Mesendoderm (in vitro differentiated cells): Measurements from ENCODE around the gene DNAH3.

Experiments
- DNase-seq: peaks from one replicate; pipeline ENCODE4 v3.0.0; 2013
- H2AK5ac ChIP-seq: 2 replicates; pipeline ENCODE4 v1.6.1; 2013; ENCODE audit warnings: low read length, inconsistent platforms
- H2BK120ac ChIP-seq: 2 replicates; pipeline ENCODE4 v1.6.1; 2013; ENCODE audit warnings: low read depth, mild to moderate bottlenecking, low read length, moderate library complexity, mixed read lengths
- H2BK15ac ChIP-seq: replicated peaks from 2 replicates; pipeline ENCODE4 v1.6.1; 2013; ENCODE audit warnings: low read depth, mild to moderate bottlenecking, moderate library complexity
- H2BK5ac ChIP-seq: 2 replicates; pipeline ENCODE4 v1.6.1; 2013; ENCODE audit warnings: low read length, inconsistent platforms
- H3K18ac ChIP-seq: 2 replicates; pipeline ENCODE4 v1.6.1; 2013; ENCODE audit warnings: mild to moderate bottlenecking, low read length, mixed read lengths
- H3K23ac ChIP-seq: one replicate; pipeline ENCODE4 v1.6.1; 2013; ENCODE audit warnings: low read length
- H3K27ac ChIP-seq: 2 replicates; pipeline ENCODE4 v1.5.1; 2013; ENCODE audit warnings: low read depth, mild to moderate bottlenecking, inconsistent platforms, low read length, moderate library complexity
- H3K27me3 ChIP-seq: 2 replicates; pipeline ENCODE4 v1.6.1; 2013; ENCODE audit warnings: low read length, control low read depth, mild to moderate bottlenecking, inconsistent platforms; ENCODE audit not compliant: insufficient read depth, poor library complexity
- H3K36me3 ChIP-seq: 2 replicates; pipeline ENCODE4 v1.6.1; 2013; ENCODE audit warnings: low read length, inconsistent platforms; ENCODE audit not compliant: control insufficient read depth, insufficient read depth
- H3K4ac ChIP-seq: one replicate; pipeline ENCODE4 v1.6.1; 2013; ENCODE audit warnings: low read depth, mild to moderate bottlenecking, low read length, moderate library complexity
- H3K4me1 ChIP-seq: 2 replicates; pipeline ENCODE4 v1.6.1; 2013; ENCODE audit warnings: low read depth, low read length, inconsistent platforms; ENCODE audit not compliant: control insufficient read depth
- H3K4me2 ChIP-seq: 2 replicates; pipeline ENCODE4 v1.6.1; 2013; ENCODE audit warnings: low read length
- H3K4me3 ChIP-seq: 2 replicates; pipeline ENCODE4 v1.5.1; 2013; ENCODE audit warnings: mild to moderate bottlenecking, low read length
- H3K56ac ChIP-seq: one replicate; pipeline ENCODE4 v1.6.1; 2013; ENCODE audit warnings: low read length
- H3K79me1 ChIP-seq: 2 replicates; pipeline ENCODE4 v1.6.1; 2013; ENCODE audit warnings: low read length, inconsistent platforms
- H3K79me2 ChIP-seq: 2 replicates; pipeline ENCODE4 v1.6.1; 2013; ENCODE audit warnings: mild to moderate bottlenecking, low read length; ENCODE audit not compliant: control insufficient read depth, insufficient read depth
- H3K9ac ChIP-seq: 2 replicates; pipeline ENCODE4 v1.6.1; 2013; ENCODE audit warnings: low read length, inconsistent platforms
- H4K5ac ChIP-seq: one replicate; pipeline ENCODE4 v1.6.1; 2013; ENCODE audit warnings: low read length
- H4K8ac ChIP-seq: one replicate; pipeline ENCODE4 v1.6.1; 2013; ENCODE audit warnings: low read depth, mild to moderate bottlenecking, control low read depth, low read length, moderate library complexity
- WGBS: extraction: QIAGEN DNeasy Blood & Tissue Kit; methylation state at CpG from one replicate; pipeline ENCODE4 v1.1.7; 2013; ENCODE audit warnings: low lambda C conversion rate, missing lambda C conversion rate; ENCODE audit not compliant: insufficient coverage; ENCODE audit errors: extremely low coverage; 5-methylcytosine and 5-hydroxymethylcytosine counted together

Gene DNAH3

GRCh38 chr16:21075252-21075651 is 75.4 kb downstream of the DNAH3 start:
- H3K4ac ChIP-seq = no peak overlapping the region

DNA sequence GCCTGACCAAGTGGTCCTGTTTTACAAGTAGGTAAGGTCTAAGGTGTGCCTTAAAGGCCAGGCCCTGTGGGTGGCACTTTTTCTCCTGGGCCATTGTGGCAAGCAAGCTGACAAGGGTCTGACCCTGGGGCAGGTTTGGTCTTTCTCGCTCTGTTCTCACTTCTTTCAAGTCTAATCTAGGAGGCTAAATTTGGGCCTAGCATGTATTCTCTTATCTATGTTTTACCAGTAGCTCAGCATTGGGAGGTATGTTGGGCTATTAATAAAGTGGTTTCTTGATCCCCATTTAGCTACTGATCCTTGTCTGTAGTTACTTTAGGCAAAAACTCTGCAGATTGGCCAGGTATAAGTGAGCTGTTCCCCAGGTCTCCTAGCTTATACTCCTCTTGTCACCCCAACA is 77.7 kb downstream of the DNAH3 start:
- no peaks in the 10 kb centered on the region for H3K79me1 ChIP-seq
- H2BK15ac ChIP-seq = no peak overlapping the region
- H4K8ac ChIP-seq = no peak overlapping the region
- no peak overlapping the region for H3K23ac ChIP-seq
- H3K4me2 ChIP-seq = no peak overlapping the region
- H3K9ac ChIP-seq = no peak overlapping the region
- H3K4ac ChIP-seq = no peak overlapping the region
- H3K56ac ChIP-seq = no peak overlapping the region
- WGBS = no CpG with 5 or more reads among the region's 1 CpG
- no peak overlapping the region for H3K4me3 ChIP-seq
- H3K4me1 ChIP-seq = no peaks in the 10 kb centered on the region
- H2AK5ac ChIP-seq = no peak overlapping the region
- H2BK120ac ChIP-seq = no peak overlapping the region
- no peaks in the 10 kb centered on the region for H3K36me3 ChIP-seq
- no peak overlapping the region for H4K5ac ChIP-seq
- no peaks in the 10 kb centered on the region for H3K27me3 ChIP-seq
- no peak overlapping the region for H2BK5ac ChIP-seq
- DNase-seq = no peak
- no peak overlapping the region for H3K27ac ChIP-seq
- no peaks in the 10 kb centered on the region for H3K79me2 ChIP-seq
- no peak overlapping the region for H3K18ac ChIP-seq

More at GRCh38 chr16:21075252-21075651, 75.4 kb downstream of the DNAH3 start:
- no peak overlapping the region for H3K27ac ChIP-seq
- H3K79me2 ChIP-seq = no peaks in the 10 kb centered on the region
- no CpG with 5 or more reads among the region's 7 CpGs for WGBS
- H2AK5ac ChIP-seq = no peak overlapping the region
- no peaks in the 10 kb centered on the region for H3K79me1 ChIP-seq
- no peak for DNase-seq
- no peak overlapping the region for H2BK120ac ChIP-seq
- H4K8ac ChIP-seq = no peak overlapping the region
- H2BK5ac ChIP-seq = no peak overlapping the region
- H3K56ac ChIP-seq = no peak overlapping the region
- H3K9ac ChIP-seq = no peak overlapping the region
- H3K36me3 ChIP-seq = no peaks in the 10 kb centered on the region
- H3K4me1 ChIP-seq = no peaks in the 10 kb centered on the region
- no peak overlapping the region for H3K4me2 ChIP-seq
- no peak overlapping the region for H4K5ac ChIP-seq
- H3K27me3 ChIP-seq = no peaks in the 10 kb centered on the region
- no peak overlapping the region for H3K4me3 ChIP-seq
- no peak overlapping the region for H3K18ac ChIP-seq
- no peak overlapping the region for H2BK15ac ChIP-seq
- H3K23ac ChIP-seq = no peak overlapping the region

DNA sequence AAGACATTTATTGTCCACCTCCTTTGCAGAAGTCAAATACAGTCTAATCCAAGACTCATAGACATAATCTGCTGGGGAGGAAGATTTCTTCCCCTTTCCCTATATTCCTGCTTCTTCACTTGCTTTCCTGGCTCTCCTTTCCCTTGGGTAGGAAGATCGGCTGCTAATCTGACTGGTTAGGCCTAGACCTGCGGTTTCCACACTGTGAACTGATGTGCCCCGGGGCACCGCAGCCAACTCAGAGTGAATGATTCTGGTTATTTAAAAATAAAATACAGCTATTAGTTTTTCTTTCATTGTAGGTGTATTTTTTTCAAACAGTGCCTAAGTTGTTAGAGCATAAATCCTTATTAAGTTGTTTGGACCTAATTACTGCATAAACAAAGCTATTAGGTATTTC is 78.9 kb downstream of the DNAH3 start:
- Histone ChIP-seq H2BK5ac (no peak overlapping the region), H3K79me2 (no peaks in the 10 kb centered on the region), H2AK5ac (no peak overlapping the region), H3K4me2 (no peak overlapping the region), H2BK15ac (no peak overlapping the region), H3K18ac (no peak overlapping the region), H3K27me3 (no peaks in the 10 kb centered on the region), H4K8ac (no peak overlapping the region), H3K27ac (no peak overlapping the region), H3K4me1 (no peaks in the 10 kb centered on the region), H4K5ac (no peak overlapping the region), H3K23ac (no peak overlapping the region), H3K9ac (no peak overlapping the region), H2BK120ac (no peak overlapping the region), H3K79me1 (no peaks in the 10 kb centered on the region), H3K36me3 (no peaks in the 10 kb centered on the region), H3K56ac (no peak overlapping the region), H3K4me3 (no peak overlapping the region), H3K4ac (no peak overlapping the region)
- DNase-seq = no peak
- WGBS = no CpG with 5 or more reads among the region's 4 CpGs

DNA sequence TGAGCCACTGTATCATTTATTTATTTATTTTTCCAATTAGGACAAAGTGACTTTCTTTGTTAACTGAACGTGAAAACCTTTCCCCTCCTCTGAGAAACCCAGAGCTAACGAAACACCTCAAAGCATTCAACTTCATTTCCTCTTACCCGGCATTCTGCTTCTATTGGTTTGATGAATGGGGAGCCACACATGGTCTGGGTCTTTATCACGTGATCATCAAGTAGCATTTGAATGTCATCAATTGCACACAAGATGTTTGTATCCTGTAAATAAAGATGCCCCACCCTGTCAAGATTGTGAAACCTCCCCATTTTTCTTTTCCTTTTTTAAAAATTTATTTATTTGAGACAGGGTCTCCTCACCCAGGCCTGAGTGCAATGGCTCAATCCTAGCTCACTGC is 80.1 kb downstream of the DNAH3 start:
- no peaks in the 10 kb centered on the region for H3K36me3 ChIP-seq
- H3K27ac ChIP-seq = no peak overlapping the region
- no peak overlapping the region for H3K4me2 ChIP-seq
- no CpG with 5 or more reads among the region's 4 CpGs for WGBS
- H3K23ac ChIP-seq = no peak overlapping the region
- H3K4me1 ChIP-seq = no peaks in the 10 kb centered on the region
- no peaks in the 10 kb centered on the region for H3K27me3 ChIP-seq
- no peaks in the 10 kb centered on the region for H3K79me2 ChIP-seq
- H3K9ac ChIP-seq = no peak overlapping the region
- no peak overlapping the region for H3K56ac ChIP-seq
- no peak overlapping the region for H3K4me3 ChIP-seq
- H3K18ac ChIP-seq = no peak overlapping the region
- no peak overlapping the region for H2BK120ac ChIP-seq
- H4K8ac ChIP-seq = no peak overlapping the region
- no peak for DNase-seq
- no peak overlapping the region for H4K5ac ChIP-seq
- no peak overlapping the region for H2BK5ac ChIP-seq
- no peak overlapping the region for H2BK15ac ChIP-seq
- no peaks in the 10 kb centered on the region for H3K79me1 ChIP-seq
- H2AK5ac ChIP-seq = no peak overlapping the region
- no peak overlapping the region for H3K4ac ChIP-seq

- Histone ChIP-seq H3K27ac (no peak overlapping the region), H3K18ac (no peak overlapping the region), H3K79me2 (no peaks in the 10 kb centered on the region), H2BK5ac (no peak overlapping the region), H3K56ac (no peak overlapping the region), H4K5ac (no peak overlapping the region), H3K36me3 (no peaks in the 10 kb centered on the region), H3K4me1 (no peaks in the 10 kb centered on the region), H2BK120ac (no peak overlapping the region), H2BK15ac (no peak overlapping the region), H3K4me3 (no peak overlapping the region), H3K4me2 (no peak overlapping the region), H3K23ac (no peak overlapping the region), H3K9ac (no peak overlapping the region), H3K79me1 (no peaks in the 10 kb centered on the region), H3K4ac (no peak overlapping the region), H3K27me3 (no peaks in the 10 kb centered on the region), H2AK5ac (no peak overlapping the region), H4K8ac (no peak overlapping the region)
- WGBS = no CpG with 5 or more reads among the region's 6 CpGs
- no peak for DNase-seq
Measured at GRCh38 chr16:21069986-21070385, 80.7 kb downstream of the DNAH3 start.

DNA sequence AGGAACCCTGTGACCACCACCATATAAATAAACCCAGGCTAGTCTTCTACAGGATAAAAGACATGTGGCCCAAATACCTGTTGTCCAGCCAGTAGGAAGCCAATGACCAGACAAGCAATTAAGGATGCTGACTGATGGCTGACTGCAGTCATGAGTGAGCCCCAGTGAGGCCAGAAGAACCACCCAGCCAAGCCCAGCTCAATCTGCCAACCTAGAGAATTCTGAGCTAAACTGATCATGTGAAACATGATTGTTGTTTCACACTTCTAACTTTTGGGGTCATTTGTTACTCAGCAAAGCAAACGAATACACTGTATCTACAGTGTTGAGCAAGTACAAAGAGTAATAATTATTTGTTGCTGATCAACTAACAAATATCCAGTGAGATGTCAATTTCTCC is 86.4 kb downstream of the DNAH3 start:
- no peak overlapping the region for H3K27ac ChIP-seq
- H2BK120ac ChIP-seq = no peak overlapping the region
- H4K5ac ChIP-seq = no peak overlapping the region
- no peak overlapping the region for H2BK15ac ChIP-seq
- WGBS = no CpG with 5 or more reads among the region's 1 CpG
- no peaks in the 10 kb centered on the region for H3K79me2 ChIP-seq
- H3K4me1 ChIP-seq = no peaks in the 10 kb centered on the region
- no peaks in the 10 kb centered on the region for H3K79me1 ChIP-seq
- DNase-seq = no peak
- H3K27me3 ChIP-seq = no peaks in the 10 kb centered on the region
- no peak overlapping the region for H2BK5ac ChIP-seq
- no peaks in the 10 kb centered on the region for H3K36me3 ChIP-seq
- H3K9ac ChIP-seq = no peak overlapping the region
- H3K4me2 ChIP-seq = no peak overlapping the region
- no peak overlapping the region for H2AK5ac ChIP-seq
- H3K4me3 ChIP-seq = no peak overlapping the region
- no peak overlapping the region for H3K4ac ChIP-seq
- no peak overlapping the region for H3K56ac ChIP-seq
- no peak overlapping the region for H3K23ac ChIP-seq
- no peak overlapping the region for H4K8ac ChIP-seq
- no peak overlapping the region for H3K18ac ChIP-seq
